Sigmoid colon (tissue), 7 donors: ENCODE measurements around the gene TUBGCP6. TPM values are rescaled to one million over a fixed set of nuclear protein-coding genes. Genes with fewer than 3 reads are reported as not detected.

Experiments used
- DNase-seq: peaks from one replicate; pipeline ENCODE4 v3.0.0-alpha.2; 2019
- H3K27ac ChIP-seq, 4 donors: fragments of 200-600 bp; sonication (generic); one replicate each; pipeline ENCODE4 v1.5.1; 2016 to 2019; ENCODE audit warnings: mild to moderate bottlenecking in 1 of 4
- H3K27me3 ChIP-seq, 3 donors: fragments of 200-600 bp; sonication (generic); one replicate each; pipeline ENCODE4 v1.5.1; 2019; ENCODE audit warnings: mild to moderate bottlenecking in 1 of 3
- H3K36me3 ChIP-seq, 4 donors: fragments of 200-600 bp; sonication (generic); one replicate each; pipeline ENCODE4 v1.5.1; 2016 to 2019
- H3K4me1 ChIP-seq, 4 donors: fragments of 200-600 bp; sonication (generic); one replicate each; pipeline ENCODE4 v1.5.1; 2017 to 2019
- H3K4me3 ChIP-seq, 4 donors: fragments of 200-600 bp; sonication (generic); one replicate each; pipeline ENCODE4 v1.5.1; 2017 to 2019; ENCODE audit warnings: mild to moderate bottlenecking in 2 of 4, moderate library complexity in 1 of 4
- H3K9me3 ChIP-seq, 4 donors: fragments of 200-600 bp in 3 of 4; sonication (generic) in 3 of 4; one replicate each; pipeline versions ENCODE4 v1.5.1 to v1.6.1; 2013 to 2019
- EP300 ChIP-seq, 4 donors: sonication (generic); formaldehyde crosslinking; IDR thresholded peaks; one replicate each; pipeline ENCODE4 v1.6.1; 2017; ENCODE audit warnings: antibody characterized with exemption in 4 of 4
- POLR2A ChIP-seq, 2 donors: fragments of 450-650 bp; IDR thresholded peaks; one replicate each; pipeline ENCODE4 v1.6.1; 2016; ENCODE audit warnings: antibody characterized with exemption in 2 of 2, mild to moderate bottlenecking in 2 of 2, moderate library complexity in 2 of 2
- POLR2AphosphoS5 ChIP-seq, 4 donors: sonication (generic); formaldehyde crosslinking; IDR thresholded peaks; one replicate each; pipeline ENCODE4 v1.6.1; 2017; ENCODE audit warnings: antibody characterized with exemption in 4 of 4
- WGBS, 2 donors: extraction: QIAGEN DNeasy Blood & Tissue Kit; methylation state at CpG; one replicate each; pipeline ENCODE4 v1.1.7; 2013; 5-methylcytosine and 5-hydroxymethylcytosine counted together
- intact Hi-C: fragments of 100-400 bp; cut with DNase I; formaldehyde crosslinking; loops from one replicate; pipeline ENCODE4 v1.15.1; 2023
- polyA plus RNA-seq, 3 donors: library from polyadenylated mRNA; stranded (reverse); fragments of 200-250 nt; gene quantifications; one replicate each; pipeline ENCODE4 v1.2.3, GENCODE V29; 2013
- total RNA-seq, 4 donors: library from RNA; depleted of rRNA; stranded (reverse); fragments of >200 nt; gene quantifications; one replicate each; pipeline ENCODE4 v1.1.0, GENCODE V29; 2016
- TF ChIP-seq, protein P1 (sequence below), 4 experiments: fragments of 450-650 bp in 3 of 4; fragments of 200-600 bp in 1 of 4; IDR thresholded peaks; one replicate each; pipeline ENCODE4 v1.5.1; 2016 to 2019; ENCODE audit warnings: antibody characterized with exemption in 4 of 4, mild to moderate bottlenecking in 3 of 4, moderate library complexity in 2 of 4
- donor health status: healthy with polysubstance abuse.
- donor health status: Bipolar disorder and iron deficiency.
- donor health status: healthy.

The TUBGCP6 gene
- total and polyA plus RNA-seq, 7 donors = 4.6 to 67.0 (median 26.4) TPM

DNA sequence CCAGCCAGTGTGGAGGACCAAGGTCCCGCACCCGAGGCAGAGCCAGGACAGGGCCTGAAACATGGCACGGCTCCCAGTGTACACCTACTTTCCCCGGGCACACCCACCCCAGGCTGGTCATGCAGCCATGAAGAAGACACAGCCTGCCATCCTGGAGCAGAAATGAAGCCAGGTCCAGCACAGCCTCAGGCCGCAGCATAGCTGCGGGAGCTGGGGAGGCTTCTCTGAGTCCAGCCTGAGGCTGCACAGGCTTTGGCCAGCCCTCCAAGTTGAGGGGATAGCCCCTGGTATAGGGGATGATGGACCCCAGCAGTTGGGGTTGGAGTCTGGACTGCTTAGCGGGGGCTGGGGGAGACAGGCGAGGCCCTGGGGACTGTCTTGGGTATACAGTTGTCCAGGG, 9.1 kb upstream of the TUBGCP6 start:
- H3K27me3 ChIP-seq = peaks cover 0 to 26% (median 4%) of the 10 kb centered on the region in 3 donors
- no peak for DNase-seq
- 43 to 78% methylated on average over 8 of the region's 8 CpGs for WGBS, 2 donors
- H3K9me3 ChIP-seq = no peaks in the 10 kb centered on the region
- TF ChIP-seq POLR2AphosphoS5 (IDR thresholded peaks at IDR 0.05) = no peak
- no peak for TF ChIP-seq EP300 (IDR thresholded peaks at IDR 0.05)
- TF ChIP-seq POLR2A (IDR thresholded peaks at IDR 0.05) = no peak
- TF ChIP-seq, protein P1, sequence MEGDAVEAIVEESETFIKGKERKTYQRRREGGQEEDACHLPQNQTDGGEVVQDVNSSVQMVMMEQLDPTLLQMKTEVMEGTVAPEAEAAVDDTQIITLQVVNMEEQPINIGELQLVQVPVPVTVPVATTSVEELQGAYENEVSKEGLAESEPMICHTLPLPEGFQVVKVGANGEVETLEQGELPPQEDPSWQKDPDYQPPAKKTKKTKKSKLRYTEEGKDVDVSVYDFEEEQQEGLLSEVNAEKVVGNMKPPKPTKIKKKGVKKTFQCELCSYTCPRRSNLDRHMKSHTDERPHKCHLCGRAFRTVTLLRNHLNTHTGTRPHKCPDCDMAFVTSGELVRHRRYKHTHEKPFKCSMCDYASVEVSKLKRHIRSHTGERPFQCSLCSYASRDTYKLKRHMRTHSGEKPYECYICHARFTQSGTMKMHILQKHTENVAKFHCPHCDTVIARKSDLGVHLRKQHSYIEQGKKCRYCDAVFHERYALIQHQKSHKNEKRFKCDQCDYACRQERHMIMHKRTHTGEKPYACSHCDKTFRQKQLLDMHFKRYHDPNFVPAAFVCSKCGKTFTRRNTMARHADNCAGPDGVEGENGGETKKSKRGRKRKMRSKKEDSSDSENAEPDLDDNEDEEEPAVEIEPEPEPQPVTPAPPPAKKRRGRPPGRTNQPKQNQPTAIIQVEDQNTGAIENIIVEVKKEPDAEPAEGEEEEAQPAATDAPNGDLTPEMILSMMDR (IDR thresholded peaks at IDR 0.05) = no peak
- H3K36me3 ChIP-seq = no peaks in the 10 kb centered on the region
- peaks cover 0 to 35% (median 26%) of the 10 kb centered on the region in 4 donors for H3K4me1 ChIP-seq
- H3K4me3 ChIP-seq = no peak overlapping the region
- intact Hi-C loops = no loop called here
- H3K27ac ChIP-seq = no peak overlapping the region

GRCh38 chr22:50253046-50253915, 8.5 kb upstream of the TUBGCP6 start:
- no peaks in the 10 kb centered on the region for H3K9me3 ChIP-seq
- H3K27me3 ChIP-seq = peaks cover 0 to 19% (median 0%) of the 10 kb centered on the region in 3 donors
- peaks cover 0 to 41% (median 26%) of the 10 kb centered on the region in 4 donors for H3K4me1 ChIP-seq
- DNase-seq = no peak
- H3K4me3 ChIP-seq = no peak overlapping the region
- no peak overlapping the region for H3K27ac ChIP-seq
- no peaks in the 10 kb centered on the region for H3K36me3 ChIP-seq
- intact Hi-C loops = no loop called here
- no peak for TF ChIP-seq POLR2A (IDR thresholded peaks at IDR 0.05)
- TF ChIP-seq, protein P1 (IDR thresholded peaks at IDR 0.05) = no peak
- TF ChIP-seq EP300 (IDR thresholded peaks at IDR 0.05) = no peak
- TF ChIP-seq POLR2AphosphoS5 (IDR thresholded peaks at IDR 0.05) = no peak
- WGBS, 2 donors = 73 to 86% methylated on average over 22 of the region's 22 CpGs

DNA sequence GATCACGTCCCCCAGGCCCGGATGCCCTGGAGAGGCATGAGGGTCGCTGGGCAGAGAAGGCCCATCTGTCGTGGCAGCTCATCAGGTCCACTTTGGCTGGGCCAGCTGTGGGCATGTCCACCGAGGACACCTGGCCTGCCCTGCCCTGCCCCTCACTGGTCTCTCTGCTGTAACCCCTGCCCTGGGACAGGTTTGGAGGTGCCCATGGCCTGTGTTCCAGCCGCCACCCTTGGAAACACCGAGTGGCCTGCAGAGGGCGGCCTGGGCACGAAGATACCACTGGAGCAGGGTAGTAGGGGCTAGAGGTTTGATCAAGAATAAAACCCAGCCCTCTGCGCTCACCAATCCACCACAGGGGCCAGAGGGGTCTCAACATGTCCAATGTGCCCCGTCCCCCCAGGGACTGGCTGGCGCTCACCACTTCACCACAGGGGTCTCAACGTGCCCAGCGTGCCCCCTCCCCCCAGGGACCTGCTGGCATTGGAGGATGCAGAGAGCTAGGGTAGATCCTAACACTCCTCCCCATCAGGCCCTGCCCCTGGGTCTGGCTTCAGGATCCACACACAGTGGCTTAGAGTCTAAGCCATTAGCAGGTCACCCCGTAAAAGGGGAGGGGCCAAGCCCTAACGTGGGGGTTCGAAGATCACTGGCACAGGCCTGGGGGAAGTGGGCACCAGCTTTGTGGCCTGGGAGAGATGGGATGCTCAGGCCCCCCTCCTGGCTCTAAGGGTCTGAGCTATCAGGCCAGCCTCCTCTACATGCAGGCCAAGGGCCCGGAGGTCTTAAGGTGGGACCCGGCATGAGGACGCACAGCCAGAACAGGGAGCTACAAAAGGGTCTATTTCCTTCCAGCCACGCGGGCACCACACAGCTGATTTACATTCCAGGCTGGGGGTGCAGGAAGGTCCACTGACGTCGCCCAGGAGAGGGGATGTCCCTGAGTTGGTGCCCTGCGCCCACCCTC, 7.5 kb upstream of the TUBGCP6 start:
- Histone ChIP-seq H3K9me3 (no peaks in the 10 kb centered on the region), H3K4me3 (peak overlapping the region in 1 of 4 donors; percentile 79), H3K36me3 (no peaks in the 10 kb centered on the region), H3K27ac (peak overlapping the region; percentile 75 to 82 (median 81)), H3K27me3 (peaks cover 0 to 11% (median 0%) of the 10 kb centered on the region in 3 donors), H3K4me1 (peaks cover 0 to 42% (median 26%) of the 10 kb centered on the region in 4 donors)
- intact Hi-C loops = no loop called here
- 40 to 56% methylated on average over 25 of the region's 25 CpGs for WGBS, 2 donors
- TF ChIP-seq, protein P1 (IDR thresholded peaks at IDR 0.05) = peak; percentile 42 to 71 (median 64)
- no peak for TF ChIP-seq POLR2AphosphoS5 (IDR thresholded peaks at IDR 0.05)
- TF ChIP-seq POLR2A (IDR thresholded peaks at IDR 0.05) = no peak
- TF ChIP-seq EP300 (IDR thresholded peaks at IDR 0.05) = no peak
- peak; percentile 89 for DNase-seq

DNA sequence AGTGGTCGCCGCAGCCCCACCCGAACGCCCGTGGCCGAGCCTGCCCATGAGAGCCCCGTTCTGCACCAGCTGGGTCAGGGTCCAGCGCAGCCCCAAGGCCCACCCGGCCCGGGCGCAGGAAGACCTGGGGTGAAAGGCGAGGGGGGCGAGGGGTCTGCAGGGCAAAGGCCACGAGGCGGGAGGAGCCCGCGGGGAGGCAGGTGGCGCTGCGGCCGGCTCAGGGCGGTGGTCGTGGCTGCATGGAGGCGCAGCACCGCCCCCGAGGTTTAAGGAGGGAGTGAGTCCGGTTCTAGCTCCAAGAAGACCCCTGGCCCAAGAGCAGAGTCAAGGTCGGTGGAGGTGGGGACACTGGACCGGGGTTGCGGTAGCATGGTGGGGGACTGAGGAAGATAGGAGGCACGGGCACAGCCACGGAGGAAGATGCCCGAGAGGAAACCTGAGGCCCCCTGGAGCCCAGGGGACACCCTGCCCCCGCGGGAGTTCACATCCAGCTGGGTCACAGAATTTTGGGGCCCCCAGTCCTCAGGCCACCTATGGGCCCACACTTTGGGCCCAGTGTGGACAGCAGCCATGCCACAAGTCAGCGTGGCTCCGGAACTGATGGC, 6.8 kb upstream of the TUBGCP6 start:
- DNase-seq = no peak
- Histone ChIP-seq H3K4me1 (peaks cover 0 to 42% (median 26%) of the 10 kb centered on the region in 4 donors), H3K4me3 (peak overlapping the region; percentile 47 to 82 (median 68)), H3K27ac (peak overlapping the region; percentile 75 to 82 (median 81)), H3K27me3 (peaks cover 0 to 5% (median 0%) of the 10 kb centered on the region in 3 donors), H3K36me3 (peaks cover 0 to 5% (median 2%) of the 10 kb centered on the region in 4 donors), H3K9me3 (no peaks in the 10 kb centered on the region)
- TF ChIP-seq EP300 (IDR thresholded peaks at IDR 0.05) (no peak), POLR2AphosphoS5 (IDR thresholded peaks at IDR 0.05) (no peak), POLR2A (IDR thresholded peaks at IDR 0.05) (no peak)
- TF ChIP-seq, protein P1 (IDR thresholded peaks at IDR 0.05) = no peak
- WGBS, 2 donors = 2 to 10% methylated on average over 36 of the region's 36 CpGs
- intact Hi-C loops = loop anchor here (1.0 kb wide), 1 partner anchor 91 kb away; no protein-coding TSS in a partner anchor
